Measurements from ENCODE around the gene TYMS. TPM values are rescaled to one million over a fixed set of nuclear protein-coding genes. Genes with fewer than 3 reads are reported as not detected.

Gene TYMS
- total RNA-seq, 1 experiment from 2014 or later = 143 TPM

DNA sequence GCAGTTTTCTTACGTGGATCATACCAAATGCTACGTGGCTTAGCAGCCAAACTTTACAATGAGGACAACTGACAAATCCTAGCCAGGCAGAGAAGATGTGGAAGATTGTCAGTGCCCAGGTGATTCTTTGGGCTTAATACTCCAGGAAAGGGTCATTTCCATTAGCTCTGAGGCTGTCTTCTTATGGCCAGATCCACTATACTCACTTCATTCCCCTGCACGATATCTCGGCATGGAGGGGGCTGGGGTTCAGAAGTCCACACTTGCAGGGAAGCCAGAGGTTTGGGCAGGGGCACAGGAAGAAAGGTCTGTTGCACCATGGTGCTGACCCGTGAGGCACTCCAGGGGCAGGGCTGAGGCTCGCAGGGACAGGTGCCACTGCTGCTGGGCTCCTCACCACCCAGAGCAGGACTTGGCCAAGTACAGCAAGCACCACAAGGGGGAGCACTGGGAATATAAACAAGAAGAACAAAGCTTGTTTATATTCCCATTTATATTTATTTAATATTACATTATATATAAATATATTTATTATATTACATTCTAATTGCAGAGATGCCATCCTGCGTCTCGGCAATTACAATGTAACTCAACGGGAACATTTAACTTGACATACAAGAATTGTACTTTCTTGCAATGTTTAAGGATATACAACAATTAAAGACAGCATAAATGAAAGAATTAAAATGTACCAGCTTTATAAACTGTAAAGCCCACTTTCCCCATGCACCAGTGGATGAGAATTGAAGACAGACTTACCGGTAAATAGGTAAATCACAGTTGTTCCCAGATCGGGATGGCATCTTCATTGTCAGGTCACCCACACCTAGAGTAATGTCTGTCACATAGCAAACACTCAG is 33.5 kb upstream of the TYMS start:
- H3K27me3 Mint-ChIP-seq (ENCODE audit: insufficient read depth, unreplicated experiment) = peaks cover under 1% of the 10 kb centered on the region
- BruUV-seq (replicated peaks) = no TSS peak
- no peaks in the 10 kb centered on the region for H3K4me1 ChIP-seq
- no peak overlapping the region for H3K4me3 ChIP-seq (ENCODE audit: low read depth, low read length)
- no peak overlapping the region for H3K27ac Mint-ChIP-seq (ENCODE audit: unreplicated experiment)
- no peaks in the 10 kb centered on the region for H3K9me3 Mint-ChIP-seq (ENCODE audit: unreplicated experiment)
- CTCF ChIA-PET = interaction anchor here (0.5 to 2.2 kb wide), 9 partner anchors 23 to 215 kb away, joined by 3 to 21 read pairs (median 5); partner anchors contain the start of gene ENOSF1
- peak; percentile 71 to 79 for DNase-seq
- TF ChIP-seq, protein P1, sequence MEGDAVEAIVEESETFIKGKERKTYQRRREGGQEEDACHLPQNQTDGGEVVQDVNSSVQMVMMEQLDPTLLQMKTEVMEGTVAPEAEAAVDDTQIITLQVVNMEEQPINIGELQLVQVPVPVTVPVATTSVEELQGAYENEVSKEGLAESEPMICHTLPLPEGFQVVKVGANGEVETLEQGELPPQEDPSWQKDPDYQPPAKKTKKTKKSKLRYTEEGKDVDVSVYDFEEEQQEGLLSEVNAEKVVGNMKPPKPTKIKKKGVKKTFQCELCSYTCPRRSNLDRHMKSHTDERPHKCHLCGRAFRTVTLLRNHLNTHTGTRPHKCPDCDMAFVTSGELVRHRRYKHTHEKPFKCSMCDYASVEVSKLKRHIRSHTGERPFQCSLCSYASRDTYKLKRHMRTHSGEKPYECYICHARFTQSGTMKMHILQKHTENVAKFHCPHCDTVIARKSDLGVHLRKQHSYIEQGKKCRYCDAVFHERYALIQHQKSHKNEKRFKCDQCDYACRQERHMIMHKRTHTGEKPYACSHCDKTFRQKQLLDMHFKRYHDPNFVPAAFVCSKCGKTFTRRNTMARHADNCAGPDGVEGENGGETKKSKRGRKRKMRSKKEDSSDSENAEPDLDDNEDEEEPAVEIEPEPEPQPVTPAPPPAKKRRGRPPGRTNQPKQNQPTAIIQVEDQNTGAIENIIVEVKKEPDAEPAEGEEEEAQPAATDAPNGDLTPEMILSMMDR (IDR thresholded peaks at IDR 0.05; ENCODE audit: insufficient read depth in 1 of 2, low read depth in 1 of 2, low read length in 1 of 2, severe bottlenecking in 1 of 2, unreplicated experiment in 1 of 2) = peak; percentile 68 to 82
- H3K36me3 ChIP-seq (ENCODE audit: control insufficient read depth, insufficient read depth, low read length) = no peaks in the 10 kb centered on the region
- POLR2A ChIA-PET = no interaction called here
- intact Hi-C loops (cut with micrococcal nuclease; ENCODE audit: unreplicated experiment) = loop anchor here (1.0 to 2.0 kb wide), 3 partner anchors 33 to 215 kb away; partner anchors contain the start of gene TYMS
- H3K4me1 Mint-ChIP-seq (ENCODE audit: low read depth, unreplicated experiment) = no peaks in the 10 kb centered on the region
- H3K9me3 ChIP-seq = no peaks in the 10 kb centered on the region
- no peaks in the 10 kb centered on the region for H3K36me3 Mint-ChIP-seq (ENCODE audit: insufficient read depth, unreplicated experiment)
- H3K4me3 Mint-ChIP-seq (ENCODE audit: unreplicated experiment) = no peak overlapping the region
- H3K27me3 ChIP-seq (replicated peaks; ENCODE audit: control insufficient read depth, insufficient read depth, low read length) = no peaks in the 10 kb centered on the region

GRCh38 chr18:627231-627630 is 30.2 kb upstream of the TYMS start:
- Mint-ChIP-seq H3K27ac (ENCODE audit: unreplicated experiment) (no peak overlapping the region), H3K4me3 (ENCODE audit: unreplicated experiment) (no peak overlapping the region), H3K4me1 (ENCODE audit: low read depth, unreplicated experiment) (no peaks in the 10 kb centered on the region), H3K9me3 (ENCODE audit: unreplicated experiment) (peaks cover 5% of the 10 kb centered on the region), H3K27me3 (ENCODE audit: insufficient read depth, unreplicated experiment) (no peaks in the 10 kb centered on the region), H3K36me3 (ENCODE audit: insufficient read depth, unreplicated experiment) (no peaks in the 10 kb centered on the region)
- no peaks in the 10 kb centered on the region for H3K9me3 ChIP-seq
- TF ChIP-seq, protein P1 (IDR thresholded peaks at IDR 0.05; ENCODE audit: insufficient read depth in 1 of 2, low read depth in 1 of 2, low read length in 1 of 2, severe bottlenecking in 1 of 2, unreplicated experiment in 1 of 2) = no peak
- DNase-seq = no peak
- no peaks in the 10 kb centered on the region for H3K36me3 ChIP-seq (ENCODE audit: control insufficient read depth, insufficient read depth, low read length)
- ChIA-PET POLR2A (no interaction called here), CTCF (interaction anchor here (1.1 to 1.4 kb wide), 3 partner anchors 15 to 205 kb away, joined by 3 to 5 read pairs (median 3); no protein-coding TSS in a partner anchor)
- intact Hi-C loops (cut with micrococcal nuclease; ENCODE audit: unreplicated experiment) = no loop called here
- no peaks in the 10 kb centered on the region for H3K4me1 ChIP-seq
- BruUV-seq (replicated peaks) = no TSS peak
- H3K27me3 ChIP-seq (replicated peaks; ENCODE audit: control insufficient read depth, insufficient read depth, low read length) = no peaks in the 10 kb centered on the region
- no peak overlapping the region for H3K4me3 ChIP-seq (ENCODE audit: low read depth, low read length)

DNA sequence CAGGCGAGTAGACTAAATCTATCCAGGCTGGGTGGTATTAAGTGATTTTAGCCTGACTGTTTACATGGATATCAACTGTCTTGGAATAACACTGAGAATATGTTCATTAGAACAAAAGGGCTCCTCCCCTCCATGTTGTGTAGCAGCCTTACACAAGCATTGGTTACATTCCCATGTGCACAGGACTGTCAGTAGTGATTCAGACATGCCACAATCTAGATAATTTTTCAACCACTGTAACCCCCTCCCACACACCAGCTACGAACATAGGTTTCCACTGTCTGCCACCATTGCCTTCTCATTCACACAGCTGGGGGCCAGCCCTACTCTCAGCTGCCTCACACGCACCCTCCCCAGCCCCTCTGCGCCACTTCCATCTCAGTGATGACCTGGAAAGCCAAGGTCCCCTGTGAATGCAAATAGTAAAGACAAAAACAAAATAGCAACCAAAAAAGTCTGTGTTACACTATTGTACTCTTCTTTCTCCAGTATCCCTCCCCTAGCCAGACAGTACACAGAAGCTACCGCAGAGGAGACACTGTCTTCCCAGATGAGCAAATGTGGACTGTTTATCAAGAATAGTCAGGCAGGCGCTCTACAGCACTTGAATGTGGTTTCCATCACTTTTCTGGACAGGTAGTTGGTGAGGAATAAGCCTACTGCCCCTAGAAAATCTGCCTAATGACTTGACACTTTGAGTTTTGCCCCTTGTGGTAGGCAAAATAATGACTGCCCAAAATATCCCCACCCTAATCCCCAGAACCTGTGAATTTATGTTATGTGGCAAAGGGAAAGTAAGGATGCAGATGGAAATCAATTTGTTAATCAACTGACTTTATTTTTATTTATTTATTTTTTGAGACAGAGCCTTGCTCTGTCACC is 27.9 kb upstream of the TYMS start:
- H3K4me3 Mint-ChIP-seq (ENCODE audit: unreplicated experiment) = no peak overlapping the region
- ChIA-PET CTCF (no interaction called here), POLR2A (no interaction called here)
- DNase-seq = peak in 1 of 2 experiments; percentile 11
- Histone ChIP-seq H3K36me3 (ENCODE audit: control insufficient read depth, insufficient read depth, low read length) (no peaks in the 10 kb centered on the region), H3K4me1 (peaks cover 5% of the 10 kb centered on the region; the same call in 1 of the 2 replicates), H3K4me3 (ENCODE audit: low read depth, low read length) (no peak overlapping the region), H3K9me3 (no peaks in the 10 kb centered on the region), H3K27me3 (replicated peaks; ENCODE audit: control insufficient read depth, insufficient read depth, low read length) (no peaks in the 10 kb centered on the region)
- H3K9me3 Mint-ChIP-seq (ENCODE audit: unreplicated experiment) = peaks cover 5% of the 10 kb centered on the region
- TF ChIP-seq, protein P1 (IDR thresholded peaks at IDR 0.05; ENCODE audit: insufficient read depth in 1 of 2, low read depth in 1 of 2, low read length in 1 of 2, severe bottlenecking in 1 of 2, unreplicated experiment in 1 of 2) = peak in 1 of 2 experiments; percentile 11
- H3K27me3 Mint-ChIP-seq (ENCODE audit: insufficient read depth, unreplicated experiment) = no peaks in the 10 kb centered on the region
- H3K36me3 Mint-ChIP-seq (ENCODE audit: insufficient read depth, unreplicated experiment) = no peaks in the 10 kb centered on the region
- H3K27ac Mint-ChIP-seq (ENCODE audit: unreplicated experiment) = no peak overlapping the region
- intact Hi-C loops (cut with micrococcal nuclease; ENCODE audit: unreplicated experiment) = no loop called here
- H3K4me1 Mint-ChIP-seq (ENCODE audit: low read depth, unreplicated experiment) = peaks cover 1% of the 10 kb centered on the region
- no TSS peak for BruUV-seq (replicated peaks)

Data from Caco-2 (cell line).